ENCODE results near the gene ADAMTS1.
A peak's percentile ranks its signal among the peaks of the same experiment; 100 is the strongest.

The ADAMTS1 gene

GRCh38 chr21:26888256-26888655 lies 43.0 kb upstream of the ADAMTS1 start:
- TF ChIP-seq, protein P1, sequence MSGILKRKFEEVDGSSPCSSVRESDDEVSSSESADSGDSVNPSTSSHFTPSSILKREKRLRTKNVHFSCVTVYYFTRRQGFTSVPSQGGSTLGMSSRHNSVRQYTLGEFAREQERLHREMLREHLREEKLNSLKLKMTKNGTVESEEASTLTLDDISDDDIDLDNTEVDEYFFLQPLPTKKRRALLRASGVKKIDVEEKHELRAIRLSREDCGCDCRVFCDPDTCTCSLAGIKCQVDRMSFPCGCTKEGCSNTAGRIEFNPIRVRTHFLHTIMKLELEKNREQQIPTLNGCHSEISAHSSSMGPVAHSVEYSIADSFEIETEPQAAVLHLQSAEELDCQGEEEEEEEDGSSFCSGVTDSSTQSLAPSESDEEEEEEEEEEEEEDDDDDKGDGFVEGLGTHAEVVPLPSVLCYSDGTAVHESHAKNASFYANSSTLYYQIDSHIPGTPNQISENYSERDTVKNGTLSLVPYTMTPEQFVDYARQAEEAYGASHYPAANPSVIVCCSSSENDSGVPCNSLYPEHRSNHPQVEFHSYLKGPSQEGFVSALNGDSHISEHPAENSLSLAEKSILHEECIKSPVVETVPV (CRISPR knock-in tag; IDR thresholded peaks at IDR 0.05) = no peak
- TF ChIP-seq ZFP30 (CRISPR knock-in tag; IDR thresholded peaks at IDR 0.05) (no peak), ISL1 (CRISPR knock-in tag; IDR thresholded peaks at IDR 0.05) (no peak), RARB (CRISPR knock-in tag; IDR thresholded peaks at IDR 0.05) (no peak), ESRRG (CRISPR knock-in tag; IDR thresholded peaks at IDR 0.05) (no peak), TSHZ2 (CRISPR knock-in tag; IDR thresholded peaks at IDR 0.05) (no peak), ZNF8 (CRISPR knock-in tag; IDR thresholded peaks at IDR 0.05) (no peak), CSDC2 (CRISPR knock-in tag; IDR thresholded peaks at IDR 0.05) (no peak), BACH2 (CRISPR knock-in tag; IDR thresholded peaks at IDR 0.05; ENCODE audit: borderline replicate concordance) (no peak), GLIS3 (CRISPR knock-in tag; IDR thresholded peaks at IDR 0.05) (no peak), ZNF70 (CRISPR knock-in tag; IDR thresholded peaks at IDR 0.05) (no peak), TOX (CRISPR knock-in tag; IDR thresholded peaks at IDR 0.05; ENCODE audit: borderline replicate concordance) (no peak), ZNF565 (CRISPR knock-in tag; conservative IDR thresholded peaks at IDR 0.05; ENCODE audit: low read depth) (no peak), ZC3H10 (CRISPR knock-in tag; IDR thresholded peaks at IDR 0.05) (no peak), ARNTL (CRISPR knock-in tag; IDR thresholded peaks at IDR 0.05; ENCODE audit: borderline replicate concordance, low read depth) (no peak), PPARA (CRISPR knock-in tag; IDR thresholded peaks at IDR 0.05; ENCODE audit: borderline replicate concordance) (no peak), OSR1 (CRISPR knock-in tag; IDR thresholded peaks at IDR 0.05) (no peak)
- TF ChIP-seq, protein P2, sequence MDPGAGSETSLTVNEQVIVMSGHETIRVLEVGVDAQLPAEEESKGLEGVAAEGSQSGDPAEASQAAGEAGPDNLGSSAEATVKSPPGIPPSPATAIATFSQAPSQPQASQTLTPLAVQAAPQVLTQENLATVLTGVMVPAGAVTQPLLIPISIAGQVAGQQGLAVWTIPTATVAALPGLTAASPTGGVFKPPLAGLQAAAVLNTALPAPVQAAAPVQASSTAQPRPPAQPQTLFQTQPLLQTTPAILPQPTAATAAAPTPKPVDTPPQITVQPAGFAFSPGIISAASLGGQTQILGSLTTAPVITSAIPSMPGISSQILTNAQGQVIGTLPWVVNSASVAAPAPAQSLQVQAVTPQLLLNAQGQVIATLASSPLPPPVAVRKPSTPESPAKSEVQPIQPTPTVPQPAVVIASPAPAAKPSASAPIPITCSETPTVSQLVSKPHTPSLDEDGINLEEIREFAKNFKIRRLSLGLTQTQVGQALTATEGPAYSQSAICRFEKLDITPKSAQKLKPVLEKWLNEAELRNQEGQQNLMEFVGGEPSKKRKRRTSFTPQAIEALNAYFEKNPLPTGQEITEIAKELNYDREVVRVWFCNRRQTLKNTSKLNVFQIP (CRISPR knock-in tag; IDR thresholded peaks at IDR 0.05; ENCODE audit: borderline replicate concordance, low read depth) = no peak
- TF ChIP-seq, protein P3, sequence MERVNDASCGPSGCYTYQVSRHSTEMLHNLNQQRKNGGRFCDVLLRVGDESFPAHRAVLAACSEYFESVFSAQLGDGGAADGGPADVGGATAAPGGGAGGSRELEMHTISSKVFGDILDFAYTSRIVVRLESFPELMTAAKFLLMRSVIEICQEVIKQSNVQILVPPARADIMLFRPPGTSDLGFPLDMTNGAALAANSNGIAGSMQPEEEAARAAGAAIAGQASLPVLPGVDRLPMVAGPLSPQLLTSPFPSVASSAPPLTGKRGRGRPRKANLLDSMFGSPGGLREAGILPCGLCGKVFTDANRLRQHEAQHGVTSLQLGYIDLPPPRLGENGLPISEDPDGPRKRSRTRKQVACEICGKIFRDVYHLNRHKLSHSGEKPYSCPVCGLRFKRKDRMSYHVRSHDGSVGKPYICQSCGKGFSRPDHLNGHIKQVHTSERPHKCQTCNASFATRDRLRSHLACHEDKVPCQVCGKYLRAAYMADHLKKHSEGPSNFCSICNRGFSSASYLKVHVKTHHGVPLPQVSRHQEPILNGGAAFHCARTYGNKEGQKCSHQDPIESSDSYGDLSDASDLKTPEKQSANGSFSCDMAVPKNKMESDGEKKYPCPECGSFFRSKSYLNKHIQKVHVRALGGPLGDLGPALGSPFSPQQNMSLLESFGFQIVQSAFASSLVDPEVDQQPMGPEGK (CRISPR knock-in tag; IDR thresholded peaks at IDR 0.05; ENCODE audit: borderline replicate concordance) = no peak
- ATAC-seq = no peak

GRCh38 chr21:26887251-26887650 lies 42.0 kb upstream of the ADAMTS1 start:
- TF ChIP-seq ZNF70 (CRISPR knock-in tag; IDR thresholded peaks at IDR 0.05) (no peak), ZNF565 (CRISPR knock-in tag; conservative IDR thresholded peaks at IDR 0.05; ENCODE audit: low read depth) (no peak), CSDC2 (CRISPR knock-in tag; IDR thresholded peaks at IDR 0.05) (no peak), ISL1 (CRISPR knock-in tag; IDR thresholded peaks at IDR 0.05) (no peak), ESRRG (CRISPR knock-in tag; IDR thresholded peaks at IDR 0.05) (no peak), ZC3H10 (CRISPR knock-in tag; IDR thresholded peaks at IDR 0.05) (no peak), BACH2 (CRISPR knock-in tag; IDR thresholded peaks at IDR 0.05; ENCODE audit: borderline replicate concordance) (no peak), TCF4 (CRISPR knock-in tag; IDR thresholded peaks at IDR 0.05; ENCODE audit: borderline replicate concordance) (no peak), ZFP30 (CRISPR knock-in tag; IDR thresholded peaks at IDR 0.05) (no peak), PPARA (CRISPR knock-in tag; IDR thresholded peaks at IDR 0.05; ENCODE audit: borderline replicate concordance) (no peak)
- TF ChIP-seq, protein P2 (CRISPR knock-in tag; IDR thresholded peaks at IDR 0.05; ENCODE audit: borderline replicate concordance, low read depth) = no peak
- ATAC-seq = peak; percentile 83

- no peak for TF ChIP-seq ESRRG (CRISPR knock-in tag; IDR thresholded peaks at IDR 0.05)
- TF ChIP-seq BACH2 (CRISPR knock-in tag; IDR thresholded peaks at IDR 0.05; ENCODE audit: borderline replicate concordance) = no peak
- no peak for TF ChIP-seq ZFP30 (CRISPR knock-in tag; IDR thresholded peaks at IDR 0.05)
- TF ChIP-seq SNAI2 (CRISPR knock-in tag; IDR thresholded peaks at IDR 0.05) = no peak
- TF ChIP-seq CSDC2 (CRISPR knock-in tag; IDR thresholded peaks at IDR 0.05) = no peak
- TF ChIP-seq OSR1 (CRISPR knock-in tag; IDR thresholded peaks at IDR 0.05) = no peak
Measured at GRCh38 chr21:26884436-26884835, 39.2 kb upstream of the ADAMTS1 start.

More at GRCh38 chr21:26884436-26884835, 39.2 kb upstream of the ADAMTS1 start:
- ATAC-seq = no peak
